ENCODE data around the gene CASP12. TPM values are rescaled to one million over a fixed set of nuclear protein-coding genes. Genes with fewer than 3 reads are reported as not detected.
"Not testable (repeated sequence)": the region's sequence is repeated elsewhere in the genome, so short reads cannot be mapped to it uniquely, and the experiment has no call there.

The CASP12 gene
- not detected for total RNA-seq
- long read RNA-seq, partial matches to known transcripts = 0 of 1 reads
- long read RNA-seq, other reads (novel, unspliced or antisense) = 1 of 1 reads

- DNase-seq = no peak
- intact Hi-C loops (cut with micrococcal nuclease) = no loop called here
Measured at GRCh38 chr11:104897891-104898684, at the start of gene CASP12. Gene CASP12 (minus strand): TSS chr11:104898460.

GRCh38 chr11:104946907-104947306, 48.6 kb upstream of the CASP12 start:
- DNase-seq = no peak
- intact Hi-C loops (cut with micrococcal nuclease) = no loop called here

More at GRCh38 chr11:104897891-104898684, at the start of gene CASP12:
- ATAC-seq = peak; percentile 73

GRCh38 chr11:104944076-104944475, 45.8 kb upstream of the CASP12 start:
- intact Hi-C loops (cut with micrococcal nuclease) = no loop called here
- DNase-seq (no peak), ATAC-seq (no peak)

More at GRCh38 chr11:104946907-104947306, 48.6 kb upstream of the CASP12 start:
- no peak for ATAC-seq

- DNase-seq (no peak), ATAC-seq (no peak)
- intact Hi-C loops (cut with micrococcal nuclease) = no loop called here
Measured at GRCh38 chr11:104943561-104943960, 45.3 kb upstream of the CASP12 start.

- DNase-seq (no peak), ATAC-seq (no peak)
- intact Hi-C loops (cut with micrococcal nuclease) = no loop called here
Measured at GRCh38 chr11:104934594-104934993, 36.3 kb upstream of the CASP12 start.

GRCh38 chr11:104934073-104934472, 35.8 kb upstream of the CASP12 start:
- ATAC-seq; intact Hi-C loops (cut with micrococcal nuclease); DNase-seq: not testable (repeated sequence)

GRCh38 chr11:104928811-104929210, 30.6 kb upstream of the CASP12 start:
- ATAC-seq (no peak), DNase-seq (no peak)
- intact Hi-C loops (cut with micrococcal nuclease) = no loop called here

GRCh38 chr11:104926771-104927611, 28.7 kb upstream of the CASP12 start:
- intact Hi-C loops (cut with micrococcal nuclease) = no loop called here
- DNase-seq (no peak), ATAC-seq (no peak)

GRCh38 chr11:104925850-104926249, 27.6 kb upstream of the CASP12 start:
- ATAC-seq = no peak
- intact Hi-C loops (cut with micrococcal nuclease) = no loop called here

GRCh38 chr11:104918113-104918824, 20.0 kb upstream of the CASP12 start:
- intact Hi-C loops (cut with micrococcal nuclease) = no loop called here

More at GRCh38 chr11:104925850-104926249, 27.6 kb upstream of the CASP12 start:
- peak; percentile 18 for DNase-seq

GRCh38 chr11:104917271-104918112, 19.2 kb upstream of the CASP12 start:
- ATAC-seq = peak; percentile 41

More at GRCh38 chr11:104918113-104918824, 20.0 kb upstream of the CASP12 start:
- DNase-seq (no peak), ATAC-seq (peak; percentile 56)

GRCh38 chr11:104916442-104916841, 18.2 kb upstream of the CASP12 start:
- intact Hi-C loops (cut with micrococcal nuclease) = no loop called here
- ATAC-seq = no peak
- no peak for DNase-seq

More at GRCh38 chr11:104917271-104918112, 19.2 kb upstream of the CASP12 start:
- DNase-seq = no peak
- intact Hi-C loops (cut with micrococcal nuclease) = no loop called here

- DNase-seq (no peak), ATAC-seq (no peak)
- intact Hi-C loops (cut with micrococcal nuclease) = no loop called here
Measured at GRCh38 chr11:104912102-104912501, 13.8 kb upstream of the CASP12 start.

GRCh38 chr11:104908186-104908531, 9.9 kb upstream of the CASP12 start:
- intact Hi-C loops (cut with micrococcal nuclease) = no loop called here
- DNase-seq = no peak
- ATAC-seq = no peak

- intact Hi-C loops (cut with micrococcal nuclease) = no loop called here
- ATAC-seq = no peak
- DNase-seq = no peak
Measured at GRCh38 chr11:104907521-104908185, 9.4 kb upstream of the CASP12 start.

- ATAC-seq (no peak), DNase-seq (no peak)
- intact Hi-C loops (cut with micrococcal nuclease) = no loop called here
Measured at GRCh38 chr11:104905271-104905670, 7.0 kb upstream of the CASP12 start.

GRCh38 chr11:104899226-104899625, 966 bp upstream of the CASP12 start:
- ATAC-seq = no peak
- no peak for DNase-seq
- intact Hi-C loops (cut with micrococcal nuclease) = no loop called here

GRCh38 chr11:104898685-104899013, 389 bp upstream of the CASP12 start:
- DNase-seq = no peak
- intact Hi-C loops (cut with micrococcal nuclease) = no loop called here
- ATAC-seq = peak; percentile 75
